ENCODE measurements around the gene RANBP10. TPM values are rescaled to one million over a fixed set of nuclear protein-coding genes. Genes with fewer than 3 reads are reported as not detected.

RANBP10 gene
- total RNA-seq, 1 experiment from 2014 or later = 10.7 TPM

- Histone ChIP-seq H3K4me2 (ENCODE audit: low read depth, low read length, poor library complexity, severe bottlenecking) (no peak overlapping the region), H2AFZ (ENCODE audit: low read length) (no peak overlapping the region), H3K27ac (ENCODE audit: low read length) (no peak overlapping the region), H3K9me3 (ENCODE audit: low read length) (no peaks in the 10 kb centered on the region), H4K20me1 (ENCODE audit: insufficient read depth, low read depth, low read length) (no peaks in the 10 kb centered on the region), H3K9me2 (replicated peaks; ENCODE audit: insufficient read depth, low read length) (no peaks in the 10 kb centered on the region), H3K36me3 (ENCODE audit: insufficient read depth, low read length) (no peaks in the 10 kb centered on the region), H3K4me1 (ENCODE audit: low read length) (no peaks in the 10 kb centered on the region), H3K9ac (ENCODE audit: low read length) (no peak overlapping the region), H3K4me3 (ENCODE audit: low read length) (no peak overlapping the region), H3K79me2 (ENCODE audit: low read length) (peaks cover 41% of the 10 kb centered on the region), H3K27me3 (ENCODE audit: low read length) (no peaks in the 10 kb centered on the region)
- DNase-seq = no peak
These were observed 25.4 kb downstream of the RANBP10 start for GRCh38 chr16:67780847-67781564.

DNA sequence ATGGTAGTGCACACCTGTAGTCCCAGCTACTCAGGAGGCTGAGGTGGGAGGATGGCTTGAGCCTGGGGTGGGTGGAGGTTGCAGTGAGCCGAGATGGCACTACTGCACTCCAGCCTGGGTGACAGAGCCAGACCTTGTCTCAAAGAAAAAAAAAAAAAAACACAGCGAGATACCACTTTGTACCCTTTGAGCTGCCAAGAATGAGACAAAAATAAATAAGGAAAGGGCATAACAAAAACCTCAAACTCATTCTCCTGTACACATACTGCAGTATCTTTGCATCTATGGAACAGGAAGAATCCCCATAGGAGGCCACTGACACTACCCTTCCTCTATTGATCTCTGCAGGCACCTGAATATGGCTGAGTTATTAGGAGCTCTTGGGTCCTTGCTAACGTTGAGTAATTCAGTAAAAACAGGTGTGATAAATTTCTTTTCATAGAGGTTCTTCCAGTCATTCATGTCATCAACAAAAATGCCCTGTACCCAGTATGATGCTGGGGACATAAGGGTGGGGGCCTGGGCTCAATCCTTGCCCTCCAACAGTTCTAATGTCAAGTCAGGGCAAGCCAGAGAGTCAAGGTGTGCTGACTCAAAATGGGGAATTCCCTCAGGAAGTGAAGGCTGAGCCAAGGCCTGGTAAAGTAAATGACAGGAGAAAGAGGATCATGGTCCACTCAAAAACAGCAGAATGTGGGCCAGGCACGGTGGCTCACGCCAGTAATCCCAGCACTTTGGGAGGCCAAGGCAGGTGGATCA, 26.9 kb downstream of the RANBP10 start:
- Histone ChIP-seq H3K27me3 (ENCODE audit: low read length) (no peaks in the 10 kb centered on the region), H3K9ac (ENCODE audit: low read length) (no peak overlapping the region), H3K36me3 (ENCODE audit: insufficient read depth, low read length) (no peaks in the 10 kb centered on the region), H3K4me2 (ENCODE audit: low read depth, low read length, poor library complexity, severe bottlenecking) (no peak overlapping the region), H3K4me3 (ENCODE audit: low read length) (no peak overlapping the region), H4K20me1 (ENCODE audit: insufficient read depth, low read depth, low read length) (no peaks in the 10 kb centered on the region), H3K4me1 (ENCODE audit: low read length) (no peaks in the 10 kb centered on the region), H3K79me2 (ENCODE audit: low read length) (peaks cover 47% of the 10 kb centered on the region), H3K9me3 (ENCODE audit: low read length) (no peaks in the 10 kb centered on the region), H2AFZ (ENCODE audit: low read length) (no peak overlapping the region), H3K27ac (ENCODE audit: low read length) (no peak overlapping the region), H3K9me2 (replicated peaks; ENCODE audit: insufficient read depth, low read length) (no peaks in the 10 kb centered on the region)
- DNase-seq = no peak

GRCh38 chr16:67775273-67775672, 31.1 kb downstream of the RANBP10 start:
- no peak overlapping the region for H3K27ac ChIP-seq (ENCODE audit: low read length)
- DNase-seq = no peak
- no peaks in the 10 kb centered on the region for H3K27me3 ChIP-seq (ENCODE audit: low read length)
- H3K4me2 ChIP-seq (ENCODE audit: low read depth, low read length, poor library complexity, severe bottlenecking) = no peak overlapping the region
- H3K4me3 ChIP-seq (ENCODE audit: low read length) = no peak overlapping the region
- H3K9me2 ChIP-seq (replicated peaks; ENCODE audit: insufficient read depth, low read length) = no peaks in the 10 kb centered on the region
- H4K20me1 ChIP-seq (ENCODE audit: insufficient read depth, low read depth, low read length) = no peaks in the 10 kb centered on the region
- peaks cover 6% of the 10 kb centered on the region; the same call in 1 of the 2 replicates for H3K36me3 ChIP-seq (ENCODE audit: insufficient read depth, low read length)
- peaks cover 47% of the 10 kb centered on the region for H3K79me2 ChIP-seq (ENCODE audit: low read length)
- H3K9me3 ChIP-seq (ENCODE audit: low read length) = no peaks in the 10 kb centered on the region
- H2AFZ ChIP-seq (ENCODE audit: low read length) = no peak overlapping the region
- H3K4me1 ChIP-seq (ENCODE audit: low read length) = no peaks in the 10 kb centered on the region
- no peak overlapping the region for H3K9ac ChIP-seq (ENCODE audit: low read length)

DNA sequence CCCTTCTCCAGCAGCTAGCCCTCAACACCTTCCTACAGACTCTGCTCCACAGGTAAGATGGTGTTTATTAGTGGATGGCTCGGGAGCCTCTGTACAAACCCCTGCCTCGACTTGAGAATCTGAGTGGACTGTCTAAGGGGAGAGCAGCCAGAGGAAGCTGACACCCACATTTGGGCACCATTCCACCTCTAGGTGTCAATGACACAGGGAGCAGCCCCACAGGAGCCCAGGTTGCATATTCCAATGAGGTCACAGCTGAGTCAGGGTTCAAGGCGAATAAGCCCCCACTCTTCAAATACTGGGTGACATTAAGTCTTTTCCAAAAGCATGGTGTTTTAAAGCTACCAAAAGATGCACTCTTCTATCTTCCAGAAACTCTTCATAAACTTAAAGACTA, 31.9 kb downstream of the RANBP10 start:
- no peaks in the 10 kb centered on the region for H3K9me3 ChIP-seq (ENCODE audit: low read length)
- peaks cover 6% of the 10 kb centered on the region; the same call in 1 of the 2 replicates for H3K36me3 ChIP-seq (ENCODE audit: insufficient read depth, low read length)
- no peaks in the 10 kb centered on the region for H3K9me2 ChIP-seq (replicated peaks; ENCODE audit: insufficient read depth, low read length)
- H3K9ac ChIP-seq (ENCODE audit: low read length) = no peak overlapping the region
- no peaks in the 10 kb centered on the region for H3K4me1 ChIP-seq (ENCODE audit: low read length)
- H3K4me3 ChIP-seq (ENCODE audit: low read length) = no peak overlapping the region
- H3K79me2 ChIP-seq (ENCODE audit: low read length) = peaks cover 46% of the 10 kb centered on the region
- no peak overlapping the region for H3K27ac ChIP-seq (ENCODE audit: low read length)
- H4K20me1 ChIP-seq (ENCODE audit: insufficient read depth, low read depth, low read length) = no peaks in the 10 kb centered on the region
- no peak overlapping the region for H2AFZ ChIP-seq (ENCODE audit: low read length)
- no peaks in the 10 kb centered on the region for H3K27me3 ChIP-seq (ENCODE audit: low read length)
- H3K4me2 ChIP-seq (ENCODE audit: low read depth, low read length, poor library complexity, severe bottlenecking) = no peak overlapping the region
- no peak for DNase-seq

GRCh38 chr16:67773569-67774456, 32.5 kb downstream of the RANBP10 start:
- H4K20me1 ChIP-seq (ENCODE audit: insufficient read depth, low read depth, low read length) = no peaks in the 10 kb centered on the region
- no peaks in the 10 kb centered on the region for H3K27me3 ChIP-seq (ENCODE audit: low read length)
- H3K4me2 ChIP-seq (ENCODE audit: low read depth, low read length, poor library complexity, severe bottlenecking) = no peak overlapping the region
- H3K9ac ChIP-seq (ENCODE audit: low read length) = no peak overlapping the region
- no peak overlapping the region for H2AFZ ChIP-seq (ENCODE audit: low read length)
- H3K9me3 ChIP-seq (ENCODE audit: low read length) = no peaks in the 10 kb centered on the region
- peaks cover 46% of the 10 kb centered on the region for H3K79me2 ChIP-seq (ENCODE audit: low read length)
- DNase-seq = no peak
- peaks cover 6% of the 10 kb centered on the region; the same call in 1 of the 2 replicates for H3K36me3 ChIP-seq (ENCODE audit: insufficient read depth, low read length)
- H3K4me1 ChIP-seq (ENCODE audit: low read length) = no peaks in the 10 kb centered on the region
- H3K9me2 ChIP-seq (replicated peaks; ENCODE audit: insufficient read depth, low read length) = no peaks in the 10 kb centered on the region
- no peak overlapping the region for H3K27ac ChIP-seq (ENCODE audit: low read length)
- H3K4me3 ChIP-seq (ENCODE audit: low read length) = no peak overlapping the region

DNA sequence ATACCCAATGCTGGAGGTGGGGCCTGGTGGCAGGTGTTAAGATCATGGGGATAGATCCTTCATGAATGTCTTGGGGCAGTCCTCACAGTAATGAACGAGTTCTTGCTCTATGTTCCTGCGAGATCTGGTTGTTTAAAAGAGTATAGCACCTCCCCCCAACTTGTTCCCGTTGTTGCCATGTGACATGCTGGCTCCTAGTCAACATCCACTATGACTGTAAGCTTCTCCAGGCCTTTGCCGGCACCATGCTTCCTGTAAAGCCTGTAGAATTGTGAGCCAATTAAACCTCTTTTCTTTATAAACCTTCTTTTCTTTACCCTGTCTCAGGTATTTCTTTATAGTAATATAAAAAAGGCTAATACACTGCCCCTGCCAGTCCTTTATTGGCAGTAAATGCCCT, 33.3 kb downstream of the RANBP10 start:
- peaks cover 40% of the 10 kb centered on the region for H3K79me2 ChIP-seq (ENCODE audit: low read length)
- no peak overlapping the region for H3K4me3 ChIP-seq (ENCODE audit: low read length)
- H4K20me1 ChIP-seq (ENCODE audit: insufficient read depth, low read depth, low read length) = no peaks in the 10 kb centered on the region
- no peaks in the 10 kb centered on the region for H3K4me1 ChIP-seq (ENCODE audit: low read length)
- no peak overlapping the region for H3K9ac ChIP-seq (ENCODE audit: low read length)
- H3K9me3 ChIP-seq (ENCODE audit: low read length) = no peaks in the 10 kb centered on the region
- no peaks in the 10 kb centered on the region for H3K9me2 ChIP-seq (replicated peaks; ENCODE audit: insufficient read depth, low read length)
- H3K27ac ChIP-seq (ENCODE audit: low read length) = no peak overlapping the region
- H3K4me2 ChIP-seq (ENCODE audit: low read depth, low read length, poor library complexity, severe bottlenecking) = no peak overlapping the region
- no peaks in the 10 kb centered on the region for H3K27me3 ChIP-seq (ENCODE audit: low read length)
- DNase-seq = no peak
- peaks cover 6% of the 10 kb centered on the region; the same call in 1 of the 2 replicates for H3K36me3 ChIP-seq (ENCODE audit: insufficient read depth, low read length)
- H2AFZ ChIP-seq (ENCODE audit: low read length) = no peak overlapping the region

DNA sequence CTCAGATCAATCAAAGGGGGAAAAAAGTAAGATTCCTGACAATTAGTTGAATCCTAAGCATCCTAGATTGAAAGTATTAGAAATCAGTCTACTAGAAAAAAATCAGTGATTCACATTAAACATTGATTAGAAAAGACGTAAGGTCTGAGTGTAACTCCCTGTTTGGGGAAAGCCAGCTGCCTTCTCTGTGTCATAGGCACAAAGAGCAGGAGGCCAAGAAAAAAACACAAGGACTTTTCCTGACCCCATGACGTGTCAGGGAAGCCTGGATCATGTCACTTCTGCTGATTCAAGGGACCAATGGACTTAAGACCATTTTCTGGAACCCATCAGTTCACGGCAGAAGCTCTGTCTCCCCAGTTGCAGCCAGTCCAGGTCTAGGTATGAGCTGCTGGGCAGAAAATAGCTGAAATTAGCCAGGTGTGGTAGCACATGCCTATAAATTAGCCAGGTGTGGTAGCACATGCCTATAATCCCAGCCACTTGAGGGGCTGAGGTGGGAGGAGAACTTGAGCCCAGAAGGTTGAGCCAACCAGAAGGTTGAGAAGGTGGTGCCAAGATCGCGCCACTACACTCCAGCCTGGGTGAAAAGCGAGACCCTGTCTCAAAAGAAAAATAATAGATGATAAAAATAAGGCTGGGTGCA, 35.9 kb downstream of the RANBP10 start:
- Histone ChIP-seq H3K4me1 (ENCODE audit: low read length) (no peaks in the 10 kb centered on the region), H3K27me3 (ENCODE audit: low read length) (no peaks in the 10 kb centered on the region), H3K27ac (ENCODE audit: low read length) (no peak overlapping the region), H3K4me2 (ENCODE audit: low read depth, low read length, poor library complexity, severe bottlenecking) (no peak overlapping the region), H3K36me3 (ENCODE audit: insufficient read depth, low read length) (peaks cover 6% of the 10 kb centered on the region; the same call in 1 of the 2 replicates), H3K9me2 (replicated peaks; ENCODE audit: insufficient read depth, low read length) (no peaks in the 10 kb centered on the region), H4K20me1 (ENCODE audit: insufficient read depth, low read depth, low read length) (no peaks in the 10 kb centered on the region), H3K9me3 (ENCODE audit: low read length) (no peaks in the 10 kb centered on the region), H3K79me2 (ENCODE audit: low read length) (peaks cover 35% of the 10 kb centered on the region), H2AFZ (ENCODE audit: low read length) (no peak overlapping the region), H3K9ac (ENCODE audit: low read length) (no peak overlapping the region), H3K4me3 (ENCODE audit: low read length) (no peak overlapping the region)
- no peak for DNase-seq
